Forelimb muscle (tissue), 1 donor: ENCODE results near the gene SHQ1. TPM values are rescaled to one million over a fixed set of nuclear protein-coding genes. Genes with fewer than 3 reads are reported as not detected.
"Not testable (repeated sequence)": the region's sequence is repeated elsewhere in the genome, so short reads cannot be mapped to it uniquely, and the experiment has no call there.

Experiments
- DNase-seq: peaks from one replicate; pipeline ENCODE4 v3.0.0-alpha.2; 2013; ENCODE audit warnings: low read depth
- polyA plus RNA-seq: library from polyadenylated mRNA; unstranded; fragments of 120-200 nt; gene quantifications from one replicate; pipeline ENCODE4 v1.2.1, GENCODE V29; 2013; ENCODE audit not compliant: insufficient read length

Gene SHQ1
- polyA plus RNA-seq, 1 donor, result 12.4 TPM

DNA sequence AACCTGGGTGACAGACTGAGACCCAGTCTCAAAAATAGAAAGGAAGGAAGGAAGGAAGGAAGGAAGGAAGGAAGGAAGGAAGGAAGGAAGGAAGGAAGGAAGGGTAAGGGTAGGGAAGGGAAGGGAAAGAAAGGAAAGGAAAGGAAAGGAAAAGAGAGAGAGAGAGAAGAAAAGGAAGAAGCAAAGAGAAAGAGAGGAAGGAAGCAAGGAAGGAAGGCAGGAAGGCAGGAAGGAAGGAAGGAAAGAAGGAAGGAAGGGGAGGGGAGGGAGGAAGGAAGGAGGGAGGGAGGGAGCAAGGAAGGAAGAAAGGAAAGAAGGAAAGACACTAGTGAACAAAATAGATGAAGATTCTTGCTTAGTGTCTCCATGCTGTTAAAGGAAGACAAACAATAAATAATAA, 129.1 kb downstream of the SHQ1 start:
- no peak for DNase-seq

DNA sequence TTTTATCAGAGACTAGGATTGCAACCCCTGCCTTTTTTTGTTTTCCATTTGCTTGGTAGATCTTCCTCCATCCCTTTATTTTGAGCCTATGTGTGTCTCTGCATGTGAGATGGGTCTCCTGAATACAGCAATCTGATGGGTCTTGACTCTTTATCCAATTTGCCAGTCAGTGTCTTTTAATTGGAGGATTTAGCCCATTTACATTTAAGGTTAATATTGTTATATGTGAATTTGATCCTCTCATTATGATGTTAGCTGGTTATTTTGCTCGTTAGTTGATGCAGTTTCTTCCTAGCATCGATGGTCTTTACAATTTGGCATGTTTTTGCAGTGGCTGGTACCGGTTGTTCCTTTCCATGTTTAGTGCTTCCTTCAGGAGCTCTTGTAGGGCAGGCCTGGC, 134.1 kb downstream of the SHQ1 start:
- not testable (repeated sequence) for DNase-seq

DNA sequence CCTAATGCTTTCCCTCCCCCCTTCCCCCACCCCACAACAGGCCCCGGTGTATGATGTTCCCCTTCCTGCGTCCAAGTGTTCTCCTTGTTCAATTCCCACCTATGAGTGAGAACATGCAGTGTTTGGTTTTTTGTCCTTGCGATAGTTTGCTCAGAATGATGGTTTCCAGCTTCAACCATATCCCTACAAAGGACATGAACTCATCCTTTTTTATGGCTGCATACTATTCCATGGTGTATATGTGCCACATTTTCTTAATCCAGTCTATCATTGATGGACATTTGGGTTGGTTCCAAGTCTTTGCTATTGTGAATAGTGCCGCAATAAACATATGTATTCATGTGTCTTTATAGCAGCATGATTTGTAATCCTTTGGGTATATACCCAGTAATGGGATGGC, 137.8 kb downstream of the SHQ1 start:
- DNase-seq, result not testable (repeated sequence)

DNA sequence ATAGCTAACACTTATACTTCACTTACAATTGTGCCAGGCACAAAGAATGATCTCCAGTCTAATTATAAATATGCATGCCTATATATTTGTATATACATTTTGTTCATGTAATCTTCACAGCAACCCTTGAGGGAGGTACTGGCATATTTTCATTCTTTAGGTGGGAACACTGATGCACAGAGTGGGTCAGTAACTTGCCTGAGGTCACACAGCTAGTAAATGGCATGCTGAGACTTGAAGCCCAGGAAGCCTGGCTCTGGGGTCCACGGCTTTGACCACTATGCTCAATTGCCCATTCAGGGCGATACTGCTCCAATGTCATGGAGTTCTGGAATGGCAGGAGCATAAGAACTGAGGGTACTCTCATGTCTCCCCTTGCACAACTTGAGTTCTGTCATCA, 139.8 kb downstream of the SHQ1 start:
- no peak for DNase-seq

DNA sequence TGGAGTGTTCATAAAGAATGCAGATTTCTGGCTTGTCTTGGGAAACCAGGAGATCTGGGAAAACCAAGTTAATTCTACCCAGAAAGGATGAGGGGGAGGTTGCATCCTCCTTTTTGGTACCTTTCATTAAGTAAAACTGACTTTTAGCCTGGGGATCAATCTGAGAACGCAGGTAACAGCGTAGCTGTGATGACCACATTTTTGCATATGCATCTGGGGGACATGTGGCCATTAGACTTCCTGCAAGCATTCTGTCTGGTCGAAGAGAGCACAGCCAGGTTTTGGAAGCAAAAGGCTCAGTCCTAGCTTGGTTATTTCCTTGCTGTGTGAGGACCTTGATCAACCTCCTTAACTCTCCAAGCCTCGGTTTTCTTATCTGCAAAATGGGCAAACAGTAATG, 145.2 kb downstream of the SHQ1 start:
- no peak for DNase-seq

DNA sequence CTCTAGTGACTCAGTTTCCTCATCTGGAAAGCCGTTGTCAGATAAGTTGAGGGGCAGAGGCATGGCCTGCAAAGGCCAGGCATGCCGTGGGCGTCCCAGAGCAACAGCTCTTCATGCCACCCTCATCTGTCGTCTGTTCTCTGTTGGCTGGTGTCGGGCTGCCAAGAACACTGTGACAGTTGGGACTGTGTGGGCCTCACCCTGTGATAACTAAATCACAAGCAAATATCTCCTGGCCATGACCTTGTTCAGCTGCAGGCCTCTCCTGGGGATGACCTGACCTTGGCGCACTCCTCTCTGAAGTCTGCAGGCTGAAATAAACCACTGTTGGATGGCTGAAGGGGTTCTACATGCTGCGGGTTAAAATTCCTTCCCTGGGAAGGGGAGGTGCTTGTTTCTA, 145.9 kb downstream of the SHQ1 start:
- DNase-seq, result no peak

DNA sequence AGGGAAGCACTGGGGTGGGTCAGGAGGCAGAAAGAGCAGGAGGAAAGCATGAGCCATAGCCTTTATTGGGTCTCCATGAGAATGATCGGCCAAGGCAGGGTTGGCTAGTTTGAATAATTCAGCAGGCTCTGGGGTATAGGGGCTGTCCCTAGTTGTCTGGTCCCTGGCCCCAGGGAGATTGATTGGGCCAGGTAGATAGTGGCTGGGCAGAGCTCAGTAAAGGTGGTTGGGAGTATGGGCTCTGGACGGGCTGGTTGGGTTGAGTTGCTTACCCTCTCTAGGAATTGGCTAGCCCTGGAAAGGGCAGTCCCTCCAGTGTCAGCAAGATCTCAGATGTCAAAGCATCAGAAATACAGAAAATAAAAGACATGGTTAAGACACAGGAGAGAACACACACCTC, 148.1 kb downstream of the SHQ1 start:
- no peak for DNase-seq

DNA sequence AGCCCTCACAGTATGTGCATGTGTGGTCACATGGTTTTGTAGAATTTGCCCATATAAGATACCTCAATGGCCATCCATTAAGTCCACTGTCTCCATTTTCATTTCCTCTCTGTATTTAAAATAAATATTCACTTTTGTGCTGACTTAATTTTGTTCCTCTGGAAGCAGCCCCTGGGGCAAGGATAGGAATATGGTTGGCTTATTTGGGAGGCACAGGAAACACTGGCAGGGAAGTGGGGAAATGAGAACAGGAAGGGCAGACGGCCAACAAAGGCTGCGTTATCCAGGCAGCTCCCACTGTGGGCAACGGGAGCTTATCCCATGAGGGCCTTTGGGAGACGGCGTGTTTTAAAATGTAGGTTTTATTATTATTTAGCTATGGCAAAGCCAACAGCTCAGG, 148.6 kb downstream of the SHQ1 start:
- no peak for DNase-seq

Other genes starting within 250 kb of the SHQ1 start
- 28.2 TPM for gene GXYLT2, start 39.6 kb upstream of the SHQ1 start, polyA plus RNA-seq
- gene PPP4R2, start 148.4 kb upstream of the SHQ1 start, polyA plus RNA-seq, result 59.0 TPM
- 3.8 TPM for gene EBLN2, start 213.2 kb upstream of the SHQ1 start, polyA plus RNA-seq